Panc1 (cell line): ENCODE data around the gene GNAS.

ENCODE experiments used
- CTCF ChIP-seq: fragments of 450-650 bp; IDR thresholded peaks from 2 replicates; pipeline ENCODE4 v1.5.1; 2017; ENCODE audit warnings: mild to moderate bottlenecking
- REST ChIP-seq, 2 experiments: IDR thresholded peaks; 2 replicates each; pipeline ENCODE4 v1.6.1; 2011 to 2012; ENCODE audit warnings: low read depth in 2 of 2, control low read depth in 1 of 2, low read length in 1 of 2, mild to moderate bottlenecking in 1 of 2, moderate library complexity in 1 of 2; ENCODE audit not compliant: insufficient read depth in 1 of 2
- SIN3A ChIP-seq: IDR thresholded peaks from 2 replicates; pipeline ENCODE4 v1.6.1; 2012; ENCODE audit warnings: low read depth, mild to moderate bottlenecking, low read length, moderate library complexity, borderline replicate concordance; ENCODE audit not compliant: insufficient read depth

- TF ChIP-seq CTCF, result no peak
- no peak for TF ChIP-seq SIN3A
- TF ChIP-seq REST (IDR thresholded peaks at IDR 0.05; ENCODE audit: insufficient read depth in 1 of 2, low read depth in 2 of 2, low read length in 1 of 2), result no peak
Observed at GRCh38 chr20:58818586-58819285, 33.8 kb upstream of the GNAS start.
